Head of caudate nucleus (tissue), 42 donors: ENCODE measurements around the gene PLEKHJ1.

Source experiments
- DNase-seq, 42 donors: peaks; one replicate each; pipeline versions ENCODE4 v3.0.0 to v3.0.0-alpha.2; 2020 to 2021; ENCODE audit warnings: mixed read lengths in 7 of 42
- intact Hi-C: fragments of 100-400 bp; cut with DNase I; formaldehyde crosslinking; loops from one replicate; pipeline ENCODE4 v1.15.0; 2022

The PLEKHJ1 gene

DNA sequence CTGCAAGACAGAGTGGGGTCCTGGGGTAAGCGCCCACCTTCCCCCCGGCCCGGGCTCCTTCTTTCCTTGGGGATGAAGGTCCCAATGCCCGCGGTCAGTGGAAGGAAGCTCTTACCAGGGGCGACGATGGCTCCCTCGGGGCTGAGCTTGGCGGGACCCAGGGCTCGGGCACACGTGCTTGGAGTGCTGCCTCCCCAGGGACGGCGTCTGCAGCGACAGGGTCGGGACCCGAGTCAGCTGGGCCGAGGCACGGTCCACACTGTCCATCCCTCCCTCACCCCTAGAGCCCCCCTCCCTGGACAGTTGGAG, 16.6 kb upstream of the PLEKHJ1 start:
- DNase-seq = no peak
- intact Hi-C loops = no loop called here

DNA sequence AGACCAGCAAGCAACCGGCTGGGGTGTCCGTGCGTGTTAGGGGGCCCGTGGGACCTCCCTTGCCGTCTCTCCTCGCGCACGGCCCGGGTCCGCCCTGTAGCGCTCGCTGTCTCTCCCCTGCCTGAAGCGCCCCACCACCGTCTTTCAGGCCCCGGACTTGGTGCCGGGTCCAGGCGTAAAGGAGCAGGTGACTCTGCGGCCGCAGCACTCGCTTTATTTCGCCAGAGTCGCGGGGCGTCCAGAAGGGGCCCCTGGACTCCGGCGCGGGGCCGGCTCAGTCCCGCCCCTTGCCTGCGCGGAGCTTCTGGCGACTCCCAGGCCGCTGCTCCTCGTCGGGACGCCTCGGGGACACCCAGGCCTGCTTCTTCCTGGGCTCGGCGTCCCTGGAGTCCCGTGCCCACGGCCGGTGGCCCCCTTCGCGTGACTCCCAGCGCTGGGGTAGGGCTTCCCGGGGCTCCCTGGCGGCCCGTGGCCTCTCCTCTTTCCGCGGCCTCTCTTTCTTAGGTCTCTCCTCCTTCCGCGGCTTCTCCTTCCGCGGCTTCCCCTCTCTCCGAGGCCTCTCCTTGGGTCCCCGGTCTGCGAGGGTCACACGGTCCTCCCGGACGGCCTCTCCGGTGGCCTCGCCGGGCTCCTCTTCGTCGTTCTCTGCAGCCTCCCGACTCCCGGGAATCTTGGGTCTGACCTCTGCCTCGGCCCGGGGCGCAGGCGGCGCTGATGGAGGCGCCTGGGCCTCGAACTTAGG, 16.1 kb upstream of the PLEKHJ1 start:
- DNase-seq = no peak
- intact Hi-C loops = no loop called here

DNA sequence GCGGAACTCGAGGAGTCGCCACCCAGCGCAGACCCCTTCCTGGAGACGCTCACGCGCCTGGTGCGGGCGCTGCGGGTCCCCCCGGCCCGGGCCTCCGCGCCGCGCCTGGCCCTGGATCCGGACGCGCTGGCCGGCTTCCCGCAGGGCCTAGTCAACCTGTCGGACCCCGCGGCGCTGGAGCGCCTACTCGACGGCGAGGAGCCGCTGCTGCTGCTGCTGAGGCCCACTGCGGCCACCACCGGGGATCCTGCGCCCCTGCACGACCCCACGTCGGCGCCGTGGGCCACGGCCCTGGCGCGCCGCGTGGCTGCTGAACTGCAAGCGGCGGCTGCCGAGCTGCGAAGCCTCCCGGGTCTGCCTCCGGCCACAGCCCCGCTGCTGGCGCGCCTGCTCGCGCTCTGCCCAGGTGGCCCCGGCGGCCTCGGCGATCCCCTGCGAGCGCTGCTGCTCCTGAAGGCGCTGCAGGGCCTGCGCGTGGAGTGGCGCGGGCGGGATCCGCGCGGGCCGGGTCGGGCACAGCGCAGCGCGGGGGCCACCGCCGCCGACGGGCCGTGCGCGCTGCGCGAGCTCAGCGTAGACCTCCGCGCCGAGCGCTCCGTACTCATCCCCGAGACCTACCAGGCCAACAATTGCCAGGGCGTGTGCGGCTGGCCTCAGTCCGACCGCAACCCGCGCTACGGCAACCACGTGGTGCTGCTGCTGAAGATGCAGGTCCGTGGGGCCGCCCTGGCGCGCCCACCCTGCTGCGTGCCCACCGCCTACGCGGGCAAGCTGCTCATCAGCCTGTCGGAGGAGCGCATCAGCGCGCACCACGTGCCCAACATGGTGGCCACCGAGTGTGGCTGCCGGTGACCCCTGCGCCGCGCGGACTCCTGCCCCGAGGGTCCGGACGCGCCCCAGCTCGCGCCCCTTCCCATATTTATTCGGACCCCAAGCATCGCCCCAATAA, 15.3 kb upstream of the PLEKHJ1 start:
- intact Hi-C loops = no loop called here
- DNase-seq = no peak

DNA sequence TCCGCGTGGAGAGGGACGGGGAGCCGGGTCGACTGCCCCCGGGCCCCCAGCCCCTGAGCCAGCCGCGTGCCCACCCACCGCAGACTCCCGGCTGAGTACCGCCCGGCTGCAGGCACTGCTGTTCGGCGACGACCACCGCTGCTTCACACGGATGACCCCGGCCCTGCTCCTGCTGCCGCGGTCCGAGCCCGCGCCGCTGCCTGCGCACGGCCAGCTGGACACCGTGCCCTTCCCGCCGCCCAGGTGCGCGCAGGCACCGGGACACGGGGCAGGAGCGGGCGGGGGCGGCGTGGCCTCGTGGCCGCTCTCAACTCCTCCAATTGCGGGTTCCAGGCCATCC, 14.6 kb upstream of the PLEKHJ1 start:
- intact Hi-C loops = no loop called here

DNA sequence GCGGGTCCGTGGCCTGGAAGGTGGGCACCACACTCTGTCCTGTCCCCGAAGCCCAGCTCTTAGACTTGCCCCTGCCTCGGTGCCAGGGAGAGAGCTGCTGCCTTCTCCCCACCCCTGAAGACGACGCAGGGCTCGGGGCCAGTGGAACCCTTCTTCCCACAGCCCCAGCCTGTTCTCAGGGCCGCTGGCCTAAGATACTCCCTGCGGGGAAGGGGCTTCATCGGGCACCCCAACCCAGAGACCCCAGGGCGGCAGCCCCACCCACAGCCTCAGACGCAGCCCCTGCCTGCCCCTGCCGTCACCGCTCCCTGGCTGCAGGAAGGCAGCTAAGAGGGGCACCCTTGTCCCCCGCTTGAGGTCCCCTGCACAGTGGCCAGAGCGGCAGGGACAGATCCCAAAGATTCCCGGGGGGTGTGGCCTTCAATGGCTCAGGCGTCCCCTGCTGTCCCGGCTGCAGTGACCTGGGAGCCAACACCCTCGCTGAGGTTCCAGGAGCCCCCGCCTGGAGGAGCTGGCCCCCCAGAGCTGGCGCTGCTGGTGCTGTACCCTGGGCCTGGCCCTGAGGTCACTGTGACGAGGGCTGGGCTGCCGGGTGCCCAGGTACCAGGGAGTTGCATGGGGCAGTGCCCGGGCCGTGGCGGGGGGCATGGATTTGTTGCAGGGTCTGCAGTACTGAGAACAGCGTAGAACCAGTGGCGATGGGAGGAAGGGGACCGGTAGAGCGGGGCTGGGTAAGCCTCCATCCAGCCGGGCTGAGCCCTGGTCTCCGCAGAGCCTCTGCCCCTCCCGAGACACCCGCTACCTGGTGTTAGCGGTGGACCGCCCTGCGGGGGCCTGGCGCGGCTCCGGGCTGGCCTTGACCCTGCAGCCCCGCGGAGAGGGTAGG, 14.0 kb upstream of the PLEKHJ1 start:
- no peak for DNase-seq
- intact Hi-C loops = no loop called here

More for the DNA sequence above, 14.6 kb upstream of the PLEKHJ1 start:
- DNase-seq = no peak

DNA sequence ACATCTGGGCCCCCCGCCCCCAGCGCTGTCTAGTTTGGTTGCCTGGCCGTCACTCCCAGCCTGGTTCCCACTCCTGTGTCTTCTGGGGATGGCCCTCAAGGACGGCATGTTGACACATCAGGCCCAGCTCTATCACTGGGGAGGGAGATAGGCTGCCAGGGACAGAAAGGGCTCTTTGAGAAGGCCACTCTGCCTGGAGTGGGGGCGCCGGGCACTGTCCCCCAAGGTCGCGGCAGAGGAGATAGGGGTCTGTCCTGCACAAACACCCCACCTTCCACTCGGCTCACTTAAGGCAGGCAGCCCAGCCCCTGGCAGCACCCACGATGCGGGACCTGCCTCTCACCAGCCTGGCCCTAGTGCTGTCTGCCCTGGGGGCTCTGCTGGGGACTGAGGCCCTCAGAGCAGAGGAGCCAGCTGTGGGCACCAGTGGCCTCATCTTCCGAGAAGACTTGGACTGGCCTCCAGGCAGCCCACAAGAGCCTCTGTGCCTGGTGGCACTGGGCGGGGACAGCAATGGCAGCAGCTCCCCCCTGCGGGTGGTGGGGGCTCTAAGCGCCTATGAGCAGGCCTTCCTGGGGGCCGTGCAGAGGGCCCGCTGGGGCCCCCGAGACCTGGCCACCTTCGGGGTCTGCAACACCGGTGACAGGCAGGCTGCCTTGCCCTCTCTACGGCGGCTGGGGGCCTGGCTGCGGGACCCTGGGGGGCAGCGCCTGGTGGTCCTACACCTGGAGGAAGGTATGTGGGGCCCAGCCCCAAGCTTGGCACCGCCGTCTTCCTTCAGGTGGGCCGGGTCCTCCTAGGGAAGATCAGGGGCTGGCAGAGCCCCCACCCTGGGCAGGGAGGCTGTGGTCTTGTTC, 13.1 kb upstream of the PLEKHJ1 start, which contains the start of gene AMH:
Gene AMH (plus strand): TSS at position 314 of the 857 bp plus-strand sequence. CDS start 10 bp downstream, at position 324.
- intact Hi-C loops = no loop called here
- no peak for DNase-seq

DNA sequence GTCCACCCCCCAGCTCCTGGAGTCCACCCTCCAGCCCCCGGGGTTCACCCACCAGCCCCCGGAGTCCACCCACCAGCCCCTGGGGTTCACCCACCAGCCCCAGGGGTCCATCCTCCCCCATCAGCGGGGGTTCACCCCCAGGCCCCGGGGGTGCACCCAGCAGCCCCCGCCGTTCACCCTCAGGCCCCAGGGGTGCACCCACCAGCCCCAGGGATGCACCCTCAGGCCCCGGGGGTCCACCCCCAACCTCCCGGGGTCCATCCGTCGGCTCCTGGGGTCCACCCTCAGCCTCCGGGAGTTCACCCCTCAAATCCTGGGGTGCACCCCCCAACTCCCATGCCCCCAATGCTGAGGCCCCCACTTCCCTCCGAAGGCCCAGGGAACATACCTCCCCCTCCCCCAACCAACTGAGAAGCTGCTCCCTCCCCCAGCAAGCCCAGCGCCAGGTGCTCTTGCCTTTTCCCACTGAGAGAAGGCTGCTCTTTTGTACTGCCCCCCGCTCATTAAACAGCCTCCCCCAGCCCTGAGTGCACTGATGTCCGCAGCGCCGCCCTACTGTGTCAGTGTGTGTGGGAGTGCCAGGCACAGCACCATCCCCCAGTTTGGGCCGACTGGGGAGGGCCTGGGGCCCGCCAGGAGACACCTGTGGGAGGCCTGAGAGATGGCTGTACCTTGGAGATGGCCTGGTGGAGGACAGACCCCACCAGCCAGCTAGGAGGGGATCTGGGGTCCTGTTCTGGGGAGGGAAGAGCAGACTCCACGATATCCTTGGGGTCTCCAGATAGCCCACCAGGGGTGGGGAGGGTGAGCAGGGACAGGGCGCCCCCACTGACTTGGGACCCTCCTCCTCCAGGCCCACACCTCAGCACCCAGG, 12.2 kb upstream of the PLEKHJ1 start:
- intact Hi-C loops = no loop called here
- no peak for DNase-seq

DNA sequence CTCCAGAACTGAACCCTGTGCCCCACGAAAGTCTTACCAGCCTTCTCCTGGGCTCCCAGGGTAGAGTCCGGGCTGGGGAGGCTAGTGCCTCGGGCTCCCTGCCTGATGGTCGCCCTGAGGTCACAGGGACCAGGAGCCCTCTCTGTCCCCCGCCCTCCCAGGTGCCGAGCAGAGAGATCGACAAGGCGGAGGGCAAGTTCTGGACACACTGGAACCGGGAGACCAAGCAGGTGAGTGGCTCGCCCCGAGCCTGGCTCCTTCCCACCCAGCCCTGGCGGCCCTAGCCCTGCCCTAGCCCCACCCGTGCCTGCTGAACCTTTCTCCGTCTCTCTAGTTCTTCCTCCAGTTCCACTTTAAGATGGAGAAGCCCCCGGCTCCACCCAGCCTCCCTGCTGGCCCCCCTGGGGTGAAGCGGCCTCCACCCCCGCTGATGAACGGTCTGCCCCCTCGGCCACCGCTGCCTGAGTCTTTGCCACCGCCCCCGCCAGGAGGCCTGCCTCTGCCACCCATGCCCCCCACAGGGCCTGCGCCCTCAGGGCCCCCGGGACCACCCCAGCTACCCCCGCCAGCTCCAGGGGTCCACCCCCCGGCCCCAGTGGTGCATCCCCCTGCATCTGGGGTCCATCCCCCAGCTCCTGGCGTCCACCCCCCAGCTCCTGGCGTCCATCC, 11.4 kb upstream of the PLEKHJ1 start:
- intact Hi-C loops = no loop called here
- no peak for DNase-seq

DNA sequence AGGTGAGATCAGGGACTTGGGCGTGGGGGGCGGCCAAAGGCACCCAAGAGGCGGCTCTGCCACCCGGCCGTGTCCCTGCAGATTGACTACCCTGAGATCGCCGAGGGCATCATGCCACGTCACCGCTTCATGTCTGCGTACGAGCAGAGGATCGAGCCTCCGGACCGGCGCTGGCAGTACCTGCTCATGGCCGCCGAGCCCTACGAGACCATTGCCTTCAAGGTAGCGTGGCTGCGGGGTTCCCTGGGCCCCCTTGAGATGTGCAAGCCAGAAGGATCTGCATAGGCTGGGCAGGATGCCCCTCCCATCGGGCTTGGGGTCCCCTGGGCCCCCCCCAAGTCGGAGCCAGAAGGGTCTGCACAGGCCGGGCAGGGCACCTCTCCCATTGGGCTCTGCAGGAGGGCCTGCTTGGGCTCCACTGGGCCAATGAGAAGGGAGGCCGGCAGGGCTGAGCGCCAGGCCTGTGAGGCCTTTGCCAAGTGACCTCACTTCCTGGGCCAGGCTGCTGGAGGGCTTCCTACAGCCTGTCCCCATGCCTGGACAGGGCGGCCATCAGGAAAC, 10.8 kb upstream of the PLEKHJ1 start:
- peak in 28 of 42 donors; percentile 30 to 78 (median 59) for DNase-seq
- intact Hi-C loops = no loop called here

DNA sequence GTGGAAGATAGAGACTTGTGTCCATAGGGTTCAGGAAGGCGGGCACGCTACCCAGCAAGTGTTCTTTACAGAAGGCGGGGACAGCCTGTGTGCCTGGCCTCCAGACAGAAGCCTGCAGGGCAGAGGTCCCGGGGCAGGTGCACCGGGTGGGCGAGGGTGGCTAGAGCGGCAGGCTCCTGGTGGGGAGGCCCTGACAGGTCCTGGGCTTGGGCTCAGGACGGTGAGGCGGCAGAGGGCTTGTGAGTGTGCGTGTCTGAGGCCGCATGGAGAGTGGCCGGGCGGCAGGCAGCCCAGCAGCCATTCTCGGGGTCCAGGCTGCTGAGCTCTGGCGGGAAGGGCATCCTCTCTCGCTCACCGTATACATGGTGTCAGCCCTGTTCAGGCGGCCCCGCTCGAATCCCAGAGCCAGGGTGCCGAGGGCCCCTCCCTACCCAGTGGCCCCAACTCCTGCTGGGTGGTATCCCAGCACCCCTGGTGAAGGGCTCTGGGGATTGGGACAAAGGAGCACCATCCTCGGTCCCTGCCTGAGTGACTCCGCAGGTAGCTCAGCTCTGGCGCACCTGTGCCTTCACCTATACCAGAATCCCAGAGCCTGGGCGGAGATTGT, 10.0 kb upstream of the PLEKHJ1 start:
- intact Hi-C loops = no loop called here
- no peak for DNase-seq

DNA sequence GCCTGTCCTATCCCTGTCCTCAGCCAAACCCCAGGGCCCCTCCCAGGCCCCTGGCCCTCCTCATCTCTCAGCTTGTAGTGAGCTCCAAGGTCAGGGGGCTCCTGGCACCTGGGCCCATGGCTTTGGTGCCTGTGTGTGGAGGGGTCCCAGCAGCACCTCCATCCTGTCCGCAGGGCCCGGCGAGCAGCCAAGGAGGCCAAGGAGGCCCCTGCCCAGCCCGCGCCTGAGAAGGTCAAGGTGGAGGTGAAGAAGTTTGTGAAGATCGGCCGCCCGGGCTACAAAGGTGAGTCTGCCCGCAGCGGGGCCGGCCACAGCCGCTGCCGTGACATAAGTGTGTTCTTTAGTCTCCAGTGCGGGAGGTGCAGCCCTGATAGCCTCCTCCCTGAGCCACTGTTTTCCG, 9.1 kb upstream of the PLEKHJ1 start:
- no peak for DNase-seq
- intact Hi-C loops = no loop called here

DNA sequence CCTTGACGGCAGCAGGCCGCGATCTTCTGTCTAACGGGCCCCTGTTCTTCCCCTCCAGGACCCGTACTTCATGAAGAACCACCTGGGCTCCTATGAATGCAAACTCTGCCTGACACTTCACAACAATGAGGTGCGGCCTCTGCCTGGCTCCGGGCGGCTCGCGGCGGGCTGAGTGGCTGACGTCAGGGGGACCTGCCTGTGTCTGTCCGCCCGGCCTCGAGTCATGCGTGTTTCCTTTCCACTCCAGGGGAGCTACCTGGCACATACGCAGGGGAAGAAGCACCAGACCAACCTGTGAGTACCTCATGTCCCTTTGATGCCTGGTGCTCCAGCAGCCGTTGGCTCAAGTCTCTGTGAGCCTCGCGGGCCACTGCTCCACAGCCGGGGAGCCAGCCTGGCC, 8.4 kb upstream of the PLEKHJ1 start:
- DNase-seq = no peak
- intact Hi-C loops = no loop called here

DNA sequence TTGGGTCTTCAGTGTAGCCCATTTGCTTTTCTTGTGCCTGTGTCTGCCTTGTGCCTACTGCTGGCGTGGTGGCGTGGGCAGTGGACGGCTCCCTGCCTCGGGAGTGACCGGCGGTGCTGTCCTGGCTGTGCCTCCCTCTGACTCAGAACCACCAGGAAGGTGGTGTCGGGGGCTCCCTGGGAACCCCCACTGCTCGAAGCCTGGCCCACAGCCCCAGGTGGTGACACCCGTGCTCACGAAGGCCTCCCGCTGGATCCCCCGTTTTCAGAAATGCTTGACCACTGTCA, 7.9 kb upstream of the PLEKHJ1 start:
- intact Hi-C loops = no loop called here

DNA sequence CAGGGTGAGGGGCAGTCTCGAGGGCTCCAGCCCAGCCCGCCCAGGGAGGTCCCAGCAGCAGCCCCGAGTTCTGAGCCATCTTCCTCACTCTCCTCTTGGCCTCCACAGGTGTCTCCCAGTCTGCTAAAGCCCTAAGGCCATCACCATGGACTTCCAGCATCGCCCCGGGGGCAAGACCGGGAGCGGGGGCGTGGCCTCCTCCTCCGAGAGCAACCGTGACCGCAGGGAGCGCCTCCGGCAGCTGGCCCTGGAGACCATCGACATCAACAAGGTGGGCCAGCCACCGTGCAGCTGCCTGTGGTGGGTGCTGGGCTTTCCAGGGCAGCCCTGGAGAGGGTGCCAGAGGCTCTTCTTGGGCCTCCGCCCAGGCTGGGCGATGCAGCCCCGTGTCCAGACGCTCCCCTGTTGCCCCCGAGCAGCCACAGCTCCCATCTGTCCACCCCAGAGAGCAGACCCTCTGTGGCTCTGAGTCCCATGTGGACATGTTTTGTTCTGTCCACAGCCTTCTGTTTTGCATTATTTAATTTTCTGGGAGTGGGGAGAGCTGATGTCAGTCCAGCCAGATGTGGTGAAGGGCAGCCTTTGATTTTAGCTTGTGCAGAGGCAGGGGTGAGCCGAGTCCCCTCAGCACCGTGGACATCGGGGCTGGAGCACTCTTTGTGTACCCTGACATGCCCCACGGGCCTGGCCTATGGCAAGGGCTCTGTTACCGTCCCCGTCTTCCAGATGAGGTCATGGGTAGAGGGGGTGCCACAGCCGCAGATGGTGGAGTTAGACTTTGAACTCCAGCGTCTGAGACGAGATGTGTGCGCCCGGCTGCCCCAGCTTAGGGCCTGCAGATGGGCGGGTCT, 7.4 kb upstream of the PLEKHJ1 start:
- no peak for DNase-seq

More for the DNA sequence above, 7.9 kb upstream of the PLEKHJ1 start:
- no peak for DNase-seq

DNA sequence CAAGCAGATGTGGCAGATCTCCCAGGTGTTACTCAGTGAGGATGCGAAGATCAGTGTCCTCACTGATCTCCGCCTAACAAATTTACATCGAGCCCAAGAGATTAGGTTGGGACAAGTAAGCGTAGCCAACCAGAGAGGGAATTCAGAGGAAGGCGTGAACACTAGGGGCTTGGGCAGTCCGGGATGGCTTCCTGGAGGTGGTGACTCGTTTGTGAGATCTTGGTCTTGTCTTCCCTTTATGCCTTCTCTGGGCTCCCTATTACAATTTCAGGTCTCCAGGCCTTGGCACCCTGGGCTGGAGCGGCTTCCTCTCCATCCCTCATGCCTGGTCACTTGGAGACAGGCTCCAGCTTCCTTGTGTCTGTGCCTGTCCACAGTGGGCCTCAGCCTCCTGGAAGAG, 6.7 kb upstream of the PLEKHJ1 start:
- DNase-seq = no peak
- intact Hi-C loops = no loop called here

More for the DNA sequence above, 7.4 kb upstream of the PLEKHJ1 start:
- intact Hi-C loops = no loop called here

DNA sequence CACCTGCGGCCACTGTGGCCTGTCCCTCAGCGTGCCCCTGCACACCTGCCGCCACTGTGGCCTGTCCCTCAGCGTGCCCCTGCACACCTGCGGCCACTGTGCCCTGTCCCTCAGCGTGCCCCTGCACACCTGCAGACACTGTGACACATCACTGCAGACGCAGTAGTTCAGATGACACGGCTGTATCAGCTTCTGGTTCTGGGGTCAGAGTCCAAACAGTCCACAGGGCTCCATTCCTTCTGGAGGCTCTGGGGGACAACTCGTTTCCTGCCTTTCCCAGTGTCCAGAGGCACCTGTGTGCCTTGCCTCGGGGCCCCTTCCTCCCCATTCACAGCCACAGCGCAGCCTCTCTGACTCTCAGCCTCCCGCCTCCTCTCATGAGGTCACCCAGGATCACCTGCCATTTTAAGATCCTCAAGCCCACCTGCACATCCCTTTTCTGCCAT, 6.0 kb upstream of the PLEKHJ1 start:
- DNase-seq = no peak
- intact Hi-C loops = no loop called here
